ENCODE data around the gene ARHGEF6.

Gene ARHGEF6

DNA sequence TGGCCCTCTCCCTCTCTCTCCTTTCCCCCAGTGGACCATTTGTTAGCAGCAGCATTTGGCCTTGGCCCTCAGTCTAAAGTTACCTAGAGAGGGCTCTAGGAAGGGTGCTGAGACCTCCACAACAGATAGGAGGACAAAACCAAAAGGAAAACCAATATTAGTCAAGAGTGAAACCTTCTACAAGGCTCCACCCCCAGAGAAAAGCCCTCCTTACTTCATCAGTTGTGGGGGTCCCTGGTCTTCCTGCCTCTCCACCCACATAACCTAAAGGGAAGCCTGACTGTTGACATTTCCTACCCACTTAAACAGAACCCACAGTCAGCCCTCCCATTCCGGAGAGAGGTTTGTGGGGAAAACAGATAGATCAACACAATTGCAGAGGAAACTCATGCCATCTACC lies 137.5 kb downstream of the ARHGEF6 start:
- FAIRE-seq = no peak

- no peak for FAIRE-seq
These were observed 141.1 kb downstream of the ARHGEF6 start for GRCh38 chrX:136639506-136640176.

- no peak for FAIRE-seq
These were observed 144.6 kb downstream of the ARHGEF6 start for GRCh38 chrX:136636121-136636520.

DNA sequence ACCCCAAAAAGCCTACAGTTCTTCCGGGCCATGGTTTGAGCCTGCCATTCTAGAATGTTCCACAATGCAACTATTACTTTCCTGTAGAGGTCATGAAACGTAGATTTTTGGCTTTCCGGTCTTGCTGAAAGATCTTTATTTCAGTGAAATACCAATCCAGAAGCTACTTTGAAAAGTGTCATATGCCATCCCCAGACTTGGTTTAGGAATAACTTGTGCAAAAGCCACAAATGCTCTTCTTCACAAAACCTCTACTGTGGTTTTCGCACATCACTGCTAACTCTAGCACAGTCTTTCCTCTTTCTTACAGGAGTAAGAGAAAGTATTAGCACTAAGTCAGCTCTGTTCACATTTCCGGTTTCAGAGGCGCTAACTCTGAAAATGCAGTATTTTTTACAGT lies 145.5 kb downstream of the ARHGEF6 start:
- FAIRE-seq = no peak

- FAIRE-seq = no peak
These were observed 149.9 kb downstream of the ARHGEF6 start for GRCh38 chrX:136630881-136631280.

DNA sequence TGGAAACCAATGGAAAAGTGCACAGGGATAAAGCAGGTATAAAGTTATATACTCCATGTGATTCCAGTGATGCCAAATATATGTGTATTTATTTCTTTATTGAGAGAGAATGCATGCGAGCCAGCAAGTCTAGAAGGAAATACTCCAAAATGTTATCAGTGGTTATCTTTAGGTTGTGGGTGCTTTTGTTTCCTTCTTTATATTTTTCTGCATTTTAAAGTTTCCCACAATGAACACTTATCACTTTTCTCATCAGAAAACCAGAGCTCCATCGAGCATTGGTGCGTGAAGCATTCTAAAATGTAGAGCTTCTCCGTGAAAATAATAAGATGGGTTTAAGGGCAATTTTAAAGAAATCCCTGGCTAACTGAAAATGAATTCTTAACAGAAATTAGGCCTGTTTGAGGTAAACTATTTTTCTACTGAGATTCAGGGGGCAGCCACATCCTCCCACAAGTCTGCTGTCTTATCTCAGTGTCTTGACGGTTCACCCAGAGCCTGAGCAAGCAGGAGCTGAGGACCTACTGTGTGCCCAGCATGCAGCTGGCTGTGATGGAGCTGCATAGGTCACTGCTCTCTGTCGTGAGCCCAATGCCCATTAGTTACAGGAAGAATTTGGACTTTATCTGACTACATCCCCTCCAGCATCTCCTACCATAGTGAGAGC lies 151.5 kb downstream of the ARHGEF6 start:
- FAIRE-seq = no peak

DNA sequence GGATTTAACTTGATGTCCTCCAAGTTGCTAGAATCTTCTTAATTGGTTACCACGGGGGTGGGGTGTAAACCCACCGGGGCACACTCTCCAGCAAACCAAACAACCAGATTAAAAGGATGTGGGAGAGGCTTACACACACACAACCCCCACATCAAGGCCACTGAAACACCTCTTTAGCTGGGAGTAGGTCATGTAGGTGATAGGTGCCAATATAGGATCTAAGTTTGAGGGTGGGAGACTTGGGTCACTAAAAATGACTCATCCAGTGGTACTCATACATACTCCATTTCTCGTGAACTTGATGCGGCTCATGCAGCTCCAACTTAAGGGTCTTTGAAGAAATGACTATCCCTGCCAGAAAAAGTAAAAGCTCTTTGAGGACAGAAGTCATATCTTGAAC lies 153.3 kb downstream of the ARHGEF6 start:
- FAIRE-seq = no peak

DNA sequence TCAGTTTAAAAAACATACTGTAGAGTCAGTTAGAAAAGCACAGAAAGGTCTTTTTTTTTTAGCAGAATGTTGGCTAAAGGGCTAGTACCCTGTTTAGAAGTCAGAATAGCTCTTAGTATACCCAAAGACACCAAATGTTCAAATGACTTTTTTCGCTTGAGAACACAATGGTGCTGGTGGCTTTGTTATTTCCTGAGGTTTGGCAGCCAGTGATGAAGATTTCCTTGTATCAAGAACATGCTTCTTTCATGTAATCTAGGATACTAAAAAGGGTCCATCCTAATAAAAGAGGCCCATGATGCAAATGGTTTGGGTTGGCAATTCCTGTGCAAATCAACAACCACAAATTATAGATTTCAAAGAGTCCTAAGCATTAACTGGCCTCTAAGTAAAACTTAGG lies 153.8 kb downstream of the ARHGEF6 start:
- no peak for FAIRE-seq

GRCh38 chrX:136626237-136626636 lies 154.5 kb downstream of the ARHGEF6 start:
- FAIRE-seq = no peak

DNA sequence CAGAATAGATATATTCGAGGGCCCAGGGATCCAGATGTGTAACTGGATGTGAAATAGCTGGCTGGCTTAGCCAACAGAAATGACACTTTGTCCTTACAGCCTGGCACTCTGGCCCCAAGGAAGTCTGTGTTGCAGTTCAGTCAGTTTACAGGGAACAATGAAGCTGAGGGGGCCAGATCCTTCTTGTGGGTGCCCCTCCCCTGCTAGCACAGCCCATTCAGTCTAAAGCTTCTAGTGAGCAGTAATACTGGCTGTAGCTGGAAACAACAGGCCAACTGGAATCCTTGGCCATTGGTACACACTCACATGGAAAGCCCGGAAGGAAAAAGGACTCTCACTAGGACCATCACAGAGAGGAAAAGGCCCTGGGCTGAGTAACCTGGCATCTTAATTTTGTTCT lies 155.5 kb downstream of the ARHGEF6 start:
- FAIRE-seq = no peak

- FAIRE-seq = no peak
These were observed 157.3 kb downstream of the ARHGEF6 start for GRCh38 chrX:136623396-136623795.

DNA sequence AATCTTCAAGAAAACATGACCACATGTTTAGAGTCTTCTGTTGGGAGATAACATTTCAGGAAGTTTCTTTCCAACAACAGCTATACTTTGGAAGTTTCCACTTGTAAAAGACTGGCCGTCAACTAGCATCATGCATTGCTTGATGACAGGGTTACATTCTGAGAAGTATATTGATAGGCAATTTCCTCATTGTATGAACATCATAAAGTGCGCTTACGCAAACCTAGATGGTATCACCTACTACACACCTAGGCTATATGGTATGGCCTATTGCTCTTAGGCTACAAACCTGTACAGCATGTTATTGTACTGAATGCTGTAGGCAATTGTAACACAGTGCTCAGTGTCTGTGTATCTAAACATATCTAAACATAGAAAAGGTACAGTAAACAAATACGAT lies 158.2 kb downstream of the ARHGEF6 start:
- no peak for FAIRE-seq

GRCh38 chrX:136620780-136621179 lies 160.0 kb downstream of the ARHGEF6 start:
- FAIRE-seq = no peak

- FAIRE-seq = no peak
These were observed 160.7 kb downstream of the ARHGEF6 start for GRCh38 chrX:136619899-136620505.

DNA sequence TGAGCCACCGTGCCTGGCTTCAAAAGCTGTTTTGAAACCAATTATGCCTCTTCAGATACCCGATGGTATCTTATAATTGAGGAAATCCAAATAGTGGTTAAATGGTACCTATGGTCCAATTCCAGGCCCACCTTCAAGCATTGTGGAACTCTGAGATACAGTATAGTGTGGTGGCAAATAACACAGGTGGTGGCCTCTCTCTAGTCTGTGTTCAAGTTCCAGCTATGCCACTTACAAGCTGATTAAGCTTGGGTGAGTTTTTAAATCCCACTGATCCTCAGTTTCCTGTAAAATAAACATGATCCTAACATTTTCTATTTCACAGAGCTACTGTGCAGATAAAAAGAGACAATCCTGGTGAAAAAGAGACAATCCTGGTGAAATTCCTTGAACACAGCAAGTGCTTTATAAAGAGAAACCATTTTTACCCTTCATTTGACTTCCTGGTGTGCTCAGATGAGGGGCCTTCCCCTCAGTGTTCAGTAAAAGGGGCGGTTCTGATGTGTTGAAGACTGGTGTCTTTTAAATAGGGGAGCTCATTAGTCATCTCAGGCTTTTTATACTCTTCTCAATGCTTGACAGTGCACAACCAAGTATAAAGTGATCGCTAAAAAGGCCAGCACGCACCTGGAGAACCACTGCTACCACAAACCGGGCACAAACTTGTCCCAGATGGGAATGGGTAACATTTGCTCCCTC lies 163.6 kb downstream of the ARHGEF6 start:
- no peak for FAIRE-seq

Data from A204.1 (cell line).